Epithelial cell of esophagus (primary cell): Measurements from ENCODE around the gene INTS6.

Source experiments
- DNase-seq: peaks from one replicate; pipeline ENCODE4 v3.0.0; 2010; ENCODE audit warnings: low read depth
- H3K4me3 ChIP-seq: 2 replicates; pipeline ENCODE4 v1.5.1; 2011; ENCODE audit warnings: mild to moderate bottlenecking, low read length, control low read depth
- TF ChIP-seq, protein P1 (sequence below): IDR thresholded peaks from 2 replicates; pipeline ENCODE4 v1.5.1; 2011; ENCODE audit warnings: low read depth, mild to moderate bottlenecking, low read length, control low read depth, inconsistent platforms; ENCODE audit not compliant: insufficient read depth; ENCODE audit errors: missing control alignments

Gene INTS6, protein sequence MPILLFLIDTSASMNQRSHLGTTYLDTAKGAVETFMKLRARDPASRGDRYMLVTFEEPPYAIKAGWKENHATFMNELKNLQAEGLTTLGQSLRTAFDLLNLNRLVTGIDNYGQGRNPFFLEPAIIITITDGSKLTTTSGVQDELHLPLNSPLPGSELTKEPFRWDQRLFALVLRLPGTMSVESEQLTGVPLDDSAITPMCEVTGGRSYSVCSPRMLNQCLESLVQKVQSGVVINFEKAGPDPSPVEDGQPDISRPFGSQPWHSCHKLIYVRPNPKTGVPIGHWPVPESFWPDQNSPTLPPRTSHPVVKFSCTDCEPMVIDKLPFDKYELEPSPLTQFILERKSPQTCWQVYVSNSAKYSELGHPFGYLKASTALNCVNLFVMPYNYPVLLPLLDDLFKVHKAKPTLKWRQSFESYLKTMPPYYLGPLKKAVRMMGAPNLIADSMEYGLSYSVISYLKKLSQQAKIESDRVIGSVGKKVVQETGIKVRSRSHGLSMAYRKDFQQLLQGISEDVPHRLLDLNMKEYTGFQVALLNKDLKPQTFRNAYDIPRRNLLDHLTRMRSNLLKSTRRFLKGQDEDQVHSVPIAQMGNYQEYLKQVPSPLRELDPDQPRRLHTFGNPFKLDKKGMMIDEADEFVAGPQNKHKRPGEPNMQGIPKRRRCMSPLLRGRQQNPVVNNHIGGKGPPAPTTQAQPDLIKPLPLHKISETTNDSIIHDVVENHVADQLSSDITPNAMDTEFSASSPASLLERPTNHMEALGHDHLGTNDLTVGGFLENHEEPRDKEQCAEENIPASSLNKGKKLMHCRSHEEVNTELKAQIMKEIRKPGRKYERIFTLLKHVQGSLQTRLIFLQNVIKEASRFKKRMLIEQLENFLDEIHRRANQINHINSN

DNA sequence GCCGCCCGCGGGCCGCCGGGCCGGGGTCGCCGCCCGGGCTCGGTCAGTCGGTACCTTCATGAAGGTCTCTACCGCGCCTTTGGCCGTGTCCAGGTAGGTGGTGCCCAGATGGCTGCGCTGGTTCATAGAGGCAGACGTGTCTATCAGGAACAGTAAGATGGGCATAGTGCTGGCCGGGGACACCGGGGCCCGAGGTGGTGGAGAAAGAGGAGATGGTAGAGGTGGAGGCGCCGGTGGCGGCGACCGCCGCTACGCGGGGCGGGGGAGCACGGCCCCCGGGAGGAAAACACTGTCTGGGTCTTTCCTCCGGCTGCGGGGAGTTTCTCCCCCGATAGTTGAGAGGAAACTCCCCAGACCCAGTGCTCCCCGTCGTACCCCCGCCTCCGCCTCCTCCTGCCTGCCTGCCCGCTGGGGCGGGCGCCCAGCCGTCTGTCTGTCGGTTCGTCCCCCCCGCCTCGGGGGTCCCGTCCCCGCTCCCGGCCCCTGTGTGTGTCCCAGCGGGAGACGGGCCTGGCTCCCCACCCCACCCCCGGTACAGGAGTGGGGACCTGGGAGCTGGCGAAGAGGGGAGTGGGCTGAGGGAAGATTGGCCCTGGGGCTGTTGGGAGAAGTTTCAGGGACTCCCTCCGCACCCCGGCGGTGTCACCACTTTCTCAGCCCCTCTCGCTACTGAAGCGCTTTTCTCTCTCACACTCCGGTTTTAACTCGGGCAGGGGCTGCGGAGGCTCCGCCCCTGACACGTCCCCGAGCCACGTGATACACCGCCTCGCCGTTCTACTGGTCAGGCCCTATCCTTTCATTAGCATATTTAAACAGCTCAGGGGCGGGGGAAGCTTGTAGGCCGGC lies at the start of gene INTS6:
Gene INTS6 (minus strand): TSS at position 676 of the 846 bp plus-strand sequence. CDS start 511 bp downstream, at position 165.
- TF ChIP-seq, protein P1, sequence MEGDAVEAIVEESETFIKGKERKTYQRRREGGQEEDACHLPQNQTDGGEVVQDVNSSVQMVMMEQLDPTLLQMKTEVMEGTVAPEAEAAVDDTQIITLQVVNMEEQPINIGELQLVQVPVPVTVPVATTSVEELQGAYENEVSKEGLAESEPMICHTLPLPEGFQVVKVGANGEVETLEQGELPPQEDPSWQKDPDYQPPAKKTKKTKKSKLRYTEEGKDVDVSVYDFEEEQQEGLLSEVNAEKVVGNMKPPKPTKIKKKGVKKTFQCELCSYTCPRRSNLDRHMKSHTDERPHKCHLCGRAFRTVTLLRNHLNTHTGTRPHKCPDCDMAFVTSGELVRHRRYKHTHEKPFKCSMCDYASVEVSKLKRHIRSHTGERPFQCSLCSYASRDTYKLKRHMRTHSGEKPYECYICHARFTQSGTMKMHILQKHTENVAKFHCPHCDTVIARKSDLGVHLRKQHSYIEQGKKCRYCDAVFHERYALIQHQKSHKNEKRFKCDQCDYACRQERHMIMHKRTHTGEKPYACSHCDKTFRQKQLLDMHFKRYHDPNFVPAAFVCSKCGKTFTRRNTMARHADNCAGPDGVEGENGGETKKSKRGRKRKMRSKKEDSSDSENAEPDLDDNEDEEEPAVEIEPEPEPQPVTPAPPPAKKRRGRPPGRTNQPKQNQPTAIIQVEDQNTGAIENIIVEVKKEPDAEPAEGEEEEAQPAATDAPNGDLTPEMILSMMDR = no peak
- peak; percentile 99 for DNase-seq
- H3K4me3 ChIP-seq = peak within 1 kb of the TSS; percentile 82

DNA sequence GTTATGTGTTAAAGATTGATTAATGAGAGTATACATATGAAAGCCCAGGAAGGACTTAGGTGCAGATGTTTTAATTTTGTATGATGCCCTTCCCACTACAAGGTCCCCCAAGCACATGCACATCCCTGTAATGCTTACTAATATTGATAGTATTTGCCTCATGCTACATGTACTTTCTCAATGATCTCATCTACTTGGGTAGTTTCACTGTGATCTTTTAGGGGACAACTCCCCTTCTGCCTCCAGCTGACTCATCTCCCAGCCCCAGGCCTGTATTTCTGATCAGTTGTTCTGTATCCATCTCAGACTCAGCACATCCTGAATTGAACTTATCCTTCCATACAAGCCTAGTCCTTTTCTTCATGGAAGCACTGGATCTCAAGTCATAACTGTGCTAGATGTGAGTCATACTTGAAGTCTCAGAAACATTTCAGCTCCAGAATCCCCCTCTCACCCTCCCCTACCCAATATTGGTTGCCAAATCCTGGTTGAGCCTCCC lies 49.4 kb upstream of the INTS6 start:
- TF ChIP-seq, protein P1 = no peak
- DNase-seq = peak; percentile 84
- H3K4me3 ChIP-seq = no peak overlapping the region

DNA sequence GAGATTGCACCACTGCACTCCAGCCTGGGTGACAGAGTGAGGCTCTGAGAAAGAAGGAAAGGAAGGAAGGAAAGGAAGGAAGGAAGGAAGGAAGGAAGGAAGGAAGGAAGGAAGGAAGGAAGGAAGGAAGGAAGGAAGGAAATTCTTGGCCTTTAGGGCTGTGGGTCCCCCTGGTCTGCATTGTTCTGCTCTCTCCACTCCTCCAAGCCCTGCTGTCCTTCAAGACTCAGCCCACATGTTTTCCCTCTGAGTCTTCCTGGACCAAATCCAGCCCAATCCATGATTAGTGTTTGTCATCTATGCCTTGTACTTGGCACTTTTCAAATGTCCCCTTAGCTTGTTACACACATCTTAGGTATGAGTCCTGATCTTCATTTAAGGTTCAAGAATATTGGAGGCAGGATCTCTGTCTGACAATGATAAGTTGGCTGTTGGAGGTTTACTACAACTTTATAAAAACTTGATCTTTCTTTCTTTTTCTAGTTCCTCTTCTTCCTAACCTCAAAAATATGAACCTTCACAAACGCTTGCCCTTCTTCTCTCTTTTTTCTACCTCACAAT lies 48.8 kb upstream of the INTS6 start:
- no peak overlapping the region for H3K4me3 ChIP-seq
- peak; percentile 74 for DNase-seq
- TF ChIP-seq, protein P1 = no peak

DNA sequence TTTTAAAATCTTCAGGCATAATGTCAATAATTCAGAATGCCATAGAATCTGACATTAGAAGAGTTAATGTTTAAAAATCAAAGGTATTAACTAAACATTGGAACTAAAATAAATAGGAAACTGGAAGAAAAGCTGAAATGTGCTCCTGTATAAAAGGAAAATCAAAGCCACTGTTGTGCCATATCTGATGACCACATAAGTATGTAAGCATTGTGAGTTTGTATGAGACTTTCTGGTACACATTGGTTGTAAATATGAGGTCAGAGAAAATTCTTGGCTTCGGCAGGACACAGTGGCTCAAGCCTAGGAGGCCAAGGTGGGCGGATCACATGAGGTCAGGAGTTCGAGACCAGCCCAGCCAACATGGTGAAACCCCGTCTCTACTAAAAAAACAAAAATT lies 48.3 kb upstream of the INTS6 start:
- no peak overlapping the region for H3K4me3 ChIP-seq
- TF ChIP-seq, protein P1 = no peak
- no peak for DNase-seq

DNA sequence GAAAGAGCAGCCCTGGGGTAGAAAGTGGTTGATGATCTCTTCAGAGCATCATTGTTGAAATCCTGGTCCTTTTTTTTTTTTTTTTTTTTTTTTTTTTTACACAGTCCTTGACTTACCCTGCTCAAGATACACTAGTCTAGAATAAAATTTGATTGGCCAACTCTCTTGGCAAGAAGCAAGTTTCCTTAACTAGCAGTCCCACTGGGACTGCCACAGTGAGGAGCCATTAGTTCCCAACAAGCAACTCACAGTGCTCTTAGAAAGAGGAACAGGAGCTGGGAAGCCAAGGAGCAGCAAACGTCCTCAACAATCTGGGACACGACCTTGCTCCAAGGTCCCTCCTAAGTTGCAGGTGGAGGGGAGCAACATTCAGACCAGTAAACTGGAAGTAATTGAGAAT lies 47.9 kb upstream of the INTS6 start:
- H3K4me3 ChIP-seq = no peak overlapping the region
- no peak for DNase-seq
- TF ChIP-seq, protein P1 = no peak

DNA sequence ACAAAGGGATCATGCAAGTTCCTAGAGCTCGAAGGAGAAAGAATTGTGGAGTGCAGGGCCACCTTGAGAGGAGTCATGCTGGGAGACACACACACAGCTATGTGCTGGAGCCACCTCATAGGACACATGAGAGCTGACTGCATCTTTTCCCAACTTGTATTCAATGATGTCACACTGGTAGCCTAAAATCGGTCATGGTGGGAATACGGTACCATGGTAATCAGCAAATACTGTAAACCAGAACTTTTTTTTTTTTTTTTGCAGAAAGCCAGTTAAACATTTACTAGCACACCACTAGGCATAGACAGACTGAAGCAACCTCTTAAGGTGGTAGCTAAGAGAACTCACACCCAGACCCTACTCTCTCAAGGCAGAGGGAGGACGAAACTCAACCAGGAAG lies 47.0 kb upstream of the INTS6 start:
- no peak overlapping the region for H3K4me3 ChIP-seq
- TF ChIP-seq, protein P1 = no peak
- no peak for DNase-seq
